Pancreas (tissue), 10 donors: Measurements from ENCODE around the gene SLC1A3. TPM values are rescaled to one million over a fixed set of nuclear protein-coding genes. Genes with fewer than 3 reads are reported as not detected.

ENCODE experiments used
- ATAC-seq, 4 donors: fragments of 200-7000 bp; cut with Tn5 transposase; one replicate each; pipeline versions ENCODE4 v1.8.0 to v1.9.1; 2020; ENCODE audit warnings: mild to moderate bottlenecking in 4 of 4, moderate library complexity in 4 of 4
- DNase-seq, 6 donors: peaks; one replicate each; pipeline ENCODE4 v3.0.0-alpha.2; 2020
- FAIRE-seq: peaks from 2 replicates; lab custom pipeline; 2012; peaks lifted over from hg19 to GRCh38; lab: Jason Lieb, UNC
- H3K27ac ChIP-seq, 4 donors: fragments of 200-600 bp; sonication (generic); 1 replicate in 3 of 4; 2 replicates in 1 of 4; pipeline versions ENCODE4 v1.5.0 to v1.8.0; 2020
- H3K27me3 ChIP-seq, 4 donors: fragments of 200-600 bp; one replicate each; pipeline ENCODE4 v1.8.0; 2021
- H3K36me3 ChIP-seq, 3 donors: fragments of 200-600 bp; sonication (generic) in 1 of 3; one replicate each; pipeline versions ENCODE4 v1.5.0 to v1.8.0; 2020 to 2021
- H3K4me1 ChIP-seq, 3 donors: fragments of 200-600 bp; one replicate each; pipeline ENCODE4 v1.8.0; 2021
- H3K4me3 ChIP-seq, 4 donors: fragments of 200-600 bp; sonication (generic) in 2 of 4; one replicate each; pipeline versions ENCODE4 v1.5.0 to v1.8.0; 2020 to 2021
- H3K9me3 ChIP-seq, 4 donors: fragments of 200-600 bp; one replicate each; pipeline ENCODE4 v1.8.0; 2021
- CTCF ChIP-seq, 4 donors: fragments of 200-600 bp; sonication (generic) in 3 of 4; IDR thresholded peaks; one replicate each; pipeline versions ENCODE4 v1.5.0 to v1.8.0; 2021; ENCODE audit warnings: antibody characterized with exemption in 4 of 4
- WGBS, 2 donors: extraction: QIAGEN DNeasy Blood & Tissue Kit; methylation state at CpG; one replicate each; pipeline ENCODE4 v1.1.7; 2013; 5-methylcytosine and 5-hydroxymethylcytosine counted together
- intact Hi-C, 3 donors: fragments of 100-400 bp; cut with DNase I; formaldehyde crosslinking; loops; one replicate each; pipeline versions ENCODE4 v1.11.1 to v1.14.2; 2022
- polyA plus RNA-seq, 2 donors: library from polyadenylated mRNA; stranded (reverse); fragments of 200-250 nt; gene quantifications; one replicate each; pipeline ENCODE4 v1.2.3, GENCODE V29; 2013
- total RNA-seq, 6 donors: library from RNA; stranded (reverse); fragmentation: NEBNext Ultra II Directional in 4 of 6; extraction: Animal tissue kit (Norgen Biotek cat#: 25700) in 4 of 6; gene quantifications; one replicate each; pipeline versions ENCODE4 v1.2.1 to v1.2.4, GENCODE V29; 2021 to 2023
- donor health status: healthy with polysubstance abuse.
- donor health status: DM: no; HTN: no; CAD: no; lungs with moderate emphysema.
- donor health status: DM: no; HTN: no; CAD: no.
- donor health status: control.
- donor health status: control.
- donor health status: Bipolar disorder and iron deficiency.
- donor health status: DM: yes; HTN: yes; CAD: no.
- donor health status: DM: no; HTN: no; CAD: no.
- donor health status: DM: no; HTN: no; CAD: no.
- donor health status: DM: yes; HTN: yes; CAD: no.

The SLC1A3 gene
- total and polyA plus RNA-seq, 8 donors: 0.87 to 21.0 (median 1.7) TPM

- H3K4me1 ChIP-seq: no peaks in the 10 kb centered on the region
- no peaks in the 10 kb centered on the region for H3K27me3 ChIP-seq
- no peak for TF ChIP-seq CTCF (IDR thresholded peaks at IDR 0.05)
- H3K4me3 ChIP-seq: no peak overlapping the region
- H3K27ac ChIP-seq: no peak overlapping the region
- WGBS, 2 donors: 70 to 80% methylated on average over 8 of the region's 8 CpGs
- ATAC-seq: no peak
- H3K9me3 ChIP-seq: no peaks in the 10 kb centered on the region
- H3K36me3 ChIP-seq: no peaks in the 10 kb centered on the region
- FAIRE-seq: no peak
- intact Hi-C loops: no loop called here
- DNase-seq: no peak
Observed at GRCh38 chr5:36629729-36630128, 23.3 kb downstream of the SLC1A3 start.

- no peak for TF ChIP-seq CTCF (IDR thresholded peaks at IDR 0.05)
- Histone ChIP-seq H3K4me1 (no peaks in the 10 kb centered on the region), H3K4me3 (no peak overlapping the region), H3K27ac (no peak overlapping the region), H3K9me3 (no peaks in the 10 kb centered on the region), H3K36me3 (no peaks in the 10 kb centered on the region), H3K27me3 (no peaks in the 10 kb centered on the region)
- FAIRE-seq (no peak), DNase-seq (no peak), ATAC-seq (no peak)
- intact Hi-C loops: no loop called here
- 35 to 41% methylated on average over 1 of the region's 1 CpG for WGBS, 2 donors
Observed at GRCh38 chr5:36630201-36631145, 24.1 kb downstream of the SLC1A3 start.

- no peak for TF ChIP-seq CTCF (IDR thresholded peaks at IDR 0.05)
- H3K4me1 ChIP-seq: no peaks in the 10 kb centered on the region
- 50 to 55% methylated on average over 1 of the region's 1 CpG for WGBS, 2 donors
- H3K36me3 ChIP-seq: no peaks in the 10 kb centered on the region
- H3K9me3 ChIP-seq: no peaks in the 10 kb centered on the region
- H3K4me3 ChIP-seq: no peak overlapping the region
- FAIRE-seq (no peak), DNase-seq (no peak), ATAC-seq (no peak)
- no peaks in the 10 kb centered on the region for H3K27me3 ChIP-seq
- intact Hi-C loops: no loop called here
- H3K27ac ChIP-seq: no peak overlapping the region
Observed at GRCh38 chr5:36631154-36631553, 24.7 kb downstream of the SLC1A3 start.

GRCh38 chr5:36631620-36632362 is 25.4 kb downstream of the SLC1A3 start:
- no peak for TF ChIP-seq CTCF (IDR thresholded peaks at IDR 0.05)
- DNase-seq (no peak), ATAC-seq (no peak), FAIRE-seq (no peak)
- 41 to 69% methylated on average over 5 of the region's 5 CpGs for WGBS, 2 donors
- intact Hi-C loops: no loop called here
- no peaks in the 10 kb centered on the region for H3K9me3 ChIP-seq
- H3K4me1 ChIP-seq: no peaks in the 10 kb centered on the region
- H3K27ac ChIP-seq: no peak overlapping the region
- no peak overlapping the region for H3K4me3 ChIP-seq
- H3K27me3 ChIP-seq: no peaks in the 10 kb centered on the region
- no peaks in the 10 kb centered on the region for H3K36me3 ChIP-seq

- Histone ChIP-seq H3K9me3 (no peaks in the 10 kb centered on the region), H3K36me3 (no peaks in the 10 kb centered on the region), H3K27me3 (no peaks in the 10 kb centered on the region), H3K4me1 (no peaks in the 10 kb centered on the region), H3K27ac (no peak overlapping the region), H3K4me3 (no peak overlapping the region)
- no peak for ATAC-seq
- DNase-seq: no peak
- TF ChIP-seq CTCF (IDR thresholded peaks at IDR 0.05): no peak
- FAIRE-seq: no peak
- intact Hi-C loops: no loop called here
Observed at GRCh38 chr5:36632363-36632664, 25.9 kb downstream of the SLC1A3 start.
